Bronchial epithelial cell (primary cell): ENCODE measurements around the gene TERT. TPM values are rescaled to one million over a fixed set of nuclear protein-coding genes. Genes with fewer than 3 reads are reported as not detected.

Experiments used
- DNase-seq: peaks from one replicate; pipeline ENCODE4 v3.0.0-alpha.2; 2010; ENCODE audit warnings: low read depth
- FAIRE-seq: peaks from 2 replicates; lab custom pipeline; 2011; peaks lifted over from hg19 to GRCh38; lab: Jason Lieb, UNC
- H3K27me3 ChIP-seq: 2 replicates; pipeline ENCODE4 v1.5.1; 2011; ENCODE audit warnings: low read length; ENCODE audit not compliant: control insufficient read depth, insufficient read depth
- H3K36me3 ChIP-seq: 2 replicates; pipeline ENCODE4 v1.5.1; 2011; ENCODE audit warnings: low read length; ENCODE audit not compliant: control insufficient read depth, insufficient read depth
- H3K4me3 ChIP-seq: 2 replicates; pipeline ENCODE4 v1.5.1; 2011; ENCODE audit warnings: mild to moderate bottlenecking, low read depth, low read length, control low read depth
- total RNA-seq: library from RNA; depleted of rRNA; stranded (reverse); fragments of >200 nt; gene quantifications from 2 replicates; pipeline ENCODE4 v1.2.1, GENCODE V29; 2014
- TF ChIP-seq, protein P1 (sequence below): IDR thresholded peaks from 2 replicates; pipeline ENCODE4 v1.5.1; 2011; ENCODE audit warnings: mild to moderate bottlenecking, moderate library complexity, low read length, control low read depth, inconsistent platforms; ENCODE audit not compliant: insufficient read depth, severe bottlenecking

The TERT gene
- total RNA-seq, 1 donor from 2014 or later = not detected

DNA sequence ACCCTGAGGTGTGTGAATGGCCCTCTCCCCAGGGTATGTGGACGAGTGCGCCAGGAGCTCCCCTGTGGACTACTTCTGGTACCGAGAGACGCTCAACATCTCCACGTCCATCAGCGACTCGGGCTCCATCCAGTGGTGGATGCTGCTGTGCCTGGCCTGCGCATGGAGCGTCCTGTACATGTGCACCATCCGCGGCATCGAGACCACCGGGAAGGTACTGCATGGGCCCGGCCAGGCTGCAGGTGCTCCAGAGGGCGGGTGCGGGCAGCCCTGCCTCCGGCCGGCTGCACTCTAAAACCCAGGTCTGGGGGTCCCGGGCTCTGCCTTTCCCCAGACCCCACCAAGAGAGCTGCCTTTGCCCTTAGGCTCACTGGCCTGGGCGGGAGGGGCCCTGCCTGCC lies 82.6 kb downstream of the TERT start:
- Histone ChIP-seq H3K36me3 (no peaks in the 10 kb centered on the region), H3K4me3 (no peak overlapping the region), H3K27me3 (peaks cover 1% of the 10 kb centered on the region)
- TF ChIP-seq, protein P1, sequence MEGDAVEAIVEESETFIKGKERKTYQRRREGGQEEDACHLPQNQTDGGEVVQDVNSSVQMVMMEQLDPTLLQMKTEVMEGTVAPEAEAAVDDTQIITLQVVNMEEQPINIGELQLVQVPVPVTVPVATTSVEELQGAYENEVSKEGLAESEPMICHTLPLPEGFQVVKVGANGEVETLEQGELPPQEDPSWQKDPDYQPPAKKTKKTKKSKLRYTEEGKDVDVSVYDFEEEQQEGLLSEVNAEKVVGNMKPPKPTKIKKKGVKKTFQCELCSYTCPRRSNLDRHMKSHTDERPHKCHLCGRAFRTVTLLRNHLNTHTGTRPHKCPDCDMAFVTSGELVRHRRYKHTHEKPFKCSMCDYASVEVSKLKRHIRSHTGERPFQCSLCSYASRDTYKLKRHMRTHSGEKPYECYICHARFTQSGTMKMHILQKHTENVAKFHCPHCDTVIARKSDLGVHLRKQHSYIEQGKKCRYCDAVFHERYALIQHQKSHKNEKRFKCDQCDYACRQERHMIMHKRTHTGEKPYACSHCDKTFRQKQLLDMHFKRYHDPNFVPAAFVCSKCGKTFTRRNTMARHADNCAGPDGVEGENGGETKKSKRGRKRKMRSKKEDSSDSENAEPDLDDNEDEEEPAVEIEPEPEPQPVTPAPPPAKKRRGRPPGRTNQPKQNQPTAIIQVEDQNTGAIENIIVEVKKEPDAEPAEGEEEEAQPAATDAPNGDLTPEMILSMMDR = no peak
- no peak for FAIRE-seq
- no peak for DNase-seq

DNA sequence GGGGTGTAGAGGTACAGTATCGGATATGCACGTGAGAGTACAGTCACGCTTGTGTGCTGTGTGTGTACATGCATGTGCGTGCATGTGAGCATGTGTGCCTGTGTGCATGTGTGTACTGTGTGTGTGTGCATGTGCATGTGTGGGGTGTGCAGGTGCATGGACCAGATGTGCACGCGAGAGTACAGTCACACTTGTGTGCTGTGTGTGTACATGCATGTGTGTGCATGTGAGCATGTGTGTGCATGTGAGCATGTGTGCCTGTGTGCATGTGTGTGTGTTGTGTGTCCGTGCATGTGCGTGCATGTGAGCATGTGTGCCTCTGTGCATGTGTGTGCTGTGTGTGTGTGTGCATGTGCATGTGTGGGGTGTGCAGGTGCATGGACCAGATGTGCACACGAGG lies 83.2 kb downstream of the TERT start:
- Histone ChIP-seq H3K36me3 (no peaks in the 10 kb centered on the region), H3K4me3 (no peak overlapping the region), H3K27me3 (peaks cover 1% of the 10 kb centered on the region)
- FAIRE-seq (peak; percentile 100), DNase-seq (no peak)
- TF ChIP-seq, protein P1 = no peak

DNA sequence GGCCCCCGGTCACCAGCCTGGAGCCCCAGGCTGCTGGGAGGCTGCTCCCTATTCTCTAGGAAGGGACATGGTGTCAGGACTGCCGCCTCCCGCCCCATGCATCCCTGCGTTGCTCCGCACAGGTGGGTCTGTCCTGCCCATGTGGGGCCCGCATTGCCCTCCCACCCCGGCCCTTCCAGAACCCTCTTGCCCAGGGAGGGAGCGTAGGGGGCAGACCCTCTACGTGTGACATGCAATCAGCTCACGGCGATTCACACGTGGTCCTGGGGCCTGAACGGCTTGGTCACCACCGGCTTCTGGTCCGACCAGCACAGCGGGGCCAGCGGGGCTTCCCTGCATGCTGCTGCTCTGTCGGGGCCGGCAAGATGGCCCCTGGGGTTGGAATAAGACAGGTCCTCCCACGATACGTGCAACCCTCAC lies 84.0 kb downstream of the TERT start:
- H3K27me3 ChIP-seq = peaks cover 1% of the 10 kb centered on the region
- FAIRE-seq (no peak), DNase-seq (no peak)
- TF ChIP-seq, protein P1 = no peak
- H3K36me3 ChIP-seq = no peaks in the 10 kb centered on the region
- no peak overlapping the region for H3K4me3 ChIP-seq

DNA sequence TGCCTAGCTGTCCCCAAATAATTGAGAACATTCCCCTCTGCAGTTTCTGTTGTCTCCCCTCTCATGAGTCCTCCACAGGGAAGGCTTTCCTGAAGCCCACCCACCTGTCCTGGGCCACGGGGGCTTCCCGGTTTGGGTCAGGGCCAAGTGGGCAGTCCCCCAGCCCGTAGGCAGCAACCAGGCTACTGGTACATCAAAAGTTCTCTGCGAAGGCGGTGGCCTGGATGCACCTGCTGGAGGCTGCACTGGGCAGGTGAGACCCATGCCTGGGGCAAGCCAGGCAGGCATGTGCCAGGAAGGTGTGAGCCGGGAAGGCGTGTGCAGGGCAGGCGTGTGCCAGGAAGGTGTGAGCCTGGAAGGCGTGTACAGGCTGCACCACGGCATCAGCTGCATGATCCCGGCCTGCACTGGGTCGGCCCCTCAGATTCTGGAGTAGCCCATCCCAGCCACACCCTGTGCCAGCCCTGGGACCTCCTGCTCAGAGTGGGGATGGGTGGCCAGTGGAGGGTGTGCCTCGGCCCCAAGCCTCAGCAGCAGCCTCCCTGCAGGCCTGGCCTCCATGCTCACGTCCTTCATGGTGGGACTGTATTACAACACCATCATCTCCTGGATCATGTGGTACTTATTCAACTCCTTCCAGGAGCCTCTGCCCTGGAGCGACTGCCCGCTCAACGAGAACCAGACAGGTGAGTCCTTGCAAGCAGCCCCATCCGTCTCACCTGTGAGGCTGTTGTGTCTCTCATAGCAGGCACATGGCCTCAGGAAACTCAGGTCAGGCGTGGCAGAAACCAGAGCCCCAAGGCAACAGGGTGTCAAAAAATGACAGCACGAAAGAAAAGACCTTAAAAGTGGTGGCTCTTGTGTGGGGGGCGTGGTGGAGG lies 84.7 kb downstream of the TERT start:
- FAIRE-seq = no peak
- H3K36me3 ChIP-seq = no peaks in the 10 kb centered on the region
- TF ChIP-seq, protein P1 = no peak
- no peak overlapping the region for H3K4me3 ChIP-seq
- DNase-seq = no peak
- peaks cover 1% of the 10 kb centered on the region for H3K27me3 ChIP-seq

DNA sequence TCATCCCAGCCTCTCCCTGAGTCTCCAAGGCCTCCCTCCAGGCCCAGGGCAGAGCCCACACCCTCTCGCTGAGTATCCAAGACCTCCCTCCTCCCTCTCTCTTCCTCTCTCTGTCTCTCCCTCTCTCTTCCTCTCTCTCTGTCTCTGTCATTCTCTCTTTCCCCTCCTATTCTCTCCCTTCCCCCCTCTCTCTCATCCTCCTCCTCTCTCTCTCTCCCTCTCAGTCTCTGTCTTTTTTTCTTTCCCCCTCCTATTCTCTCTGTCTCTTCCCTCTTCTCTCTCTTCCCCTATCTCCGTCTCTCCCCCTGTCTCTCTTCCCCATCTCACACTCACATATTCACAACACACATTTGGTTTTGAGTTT lies 85.4 kb downstream of the TERT start:
- FAIRE-seq = no peak
- H3K4me3 ChIP-seq = no peak overlapping the region
- peaks cover 1% of the 10 kb centered on the region for H3K27me3 ChIP-seq
- H3K36me3 ChIP-seq = no peaks in the 10 kb centered on the region
- DNase-seq = no peak
- TF ChIP-seq, protein P1 = no peak
